Measurements from ENCODE around the gene FMNL2. TPM values are rescaled to one million over a fixed set of nuclear protein-coding genes. Genes with fewer than 3 reads are reported as not detected.

FMNL2 gene
- polyA plus RNA-seq, 3 donors from 2014 or later: 0.08 TPM; not detected in 2

GRCh38 chr2:152556506-152556905 lies 221.5 kb downstream of the FMNL2 start:
- Mint-ChIP-seq H3K36me3 (no peaks in the 10 kb centered on the region), H3K27ac (no peak overlapping the region), H3K4me3 (no peak overlapping the region), H3K27me3 (ENCODE audit: low read depth in 3 of 3) (peaks cover 0 to 2% (median 0%) of the 10 kb centered on the region in 3 donors), H3K4me1 (no peaks in the 10 kb centered on the region), H3K9me3 (no peaks in the 10 kb centered on the region)
- DNase-seq: no peak

DNA sequence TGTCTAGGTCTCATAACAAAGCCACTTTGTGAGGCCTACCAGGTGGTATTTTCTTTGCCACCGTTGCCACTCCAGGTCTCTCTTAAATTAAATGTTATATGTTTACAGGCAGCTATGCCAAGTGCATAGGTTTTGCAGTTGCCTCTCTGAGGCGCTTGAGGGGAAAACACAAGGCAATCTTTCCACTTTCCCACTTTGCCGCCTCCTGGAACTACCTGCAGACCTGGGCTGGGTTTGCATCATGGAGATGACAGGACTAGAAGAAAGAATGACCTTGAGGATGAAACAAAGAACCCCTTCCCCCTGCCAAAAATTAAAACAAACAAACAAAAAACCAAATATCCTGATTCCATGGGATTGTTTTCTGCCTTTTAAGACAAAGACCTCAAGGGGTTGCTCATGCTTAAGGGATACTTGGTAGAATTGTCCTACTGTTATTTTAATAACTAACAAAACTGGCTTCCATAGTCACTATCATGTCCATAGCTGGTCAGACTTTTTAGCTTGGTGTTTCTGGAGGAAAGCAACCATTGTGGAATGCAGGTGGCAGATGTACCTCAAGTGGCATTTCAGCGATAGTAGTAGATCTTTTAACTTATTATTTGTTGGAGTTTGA lies 222.4 kb downstream of the FMNL2 start:
- Mint-ChIP-seq H3K36me3 (no peaks in the 10 kb centered on the region), H3K27me3 (ENCODE audit: low read depth in 3 of 3) (peaks cover 0 to 3% (median 0%) of the 10 kb centered on the region in 3 donors), H3K4me3 (no peak overlapping the region), H3K9me3 (no peaks in the 10 kb centered on the region), H3K4me1 (no peaks in the 10 kb centered on the region), H3K27ac (no peak overlapping the region)
- DNase-seq: no peak

DNA sequence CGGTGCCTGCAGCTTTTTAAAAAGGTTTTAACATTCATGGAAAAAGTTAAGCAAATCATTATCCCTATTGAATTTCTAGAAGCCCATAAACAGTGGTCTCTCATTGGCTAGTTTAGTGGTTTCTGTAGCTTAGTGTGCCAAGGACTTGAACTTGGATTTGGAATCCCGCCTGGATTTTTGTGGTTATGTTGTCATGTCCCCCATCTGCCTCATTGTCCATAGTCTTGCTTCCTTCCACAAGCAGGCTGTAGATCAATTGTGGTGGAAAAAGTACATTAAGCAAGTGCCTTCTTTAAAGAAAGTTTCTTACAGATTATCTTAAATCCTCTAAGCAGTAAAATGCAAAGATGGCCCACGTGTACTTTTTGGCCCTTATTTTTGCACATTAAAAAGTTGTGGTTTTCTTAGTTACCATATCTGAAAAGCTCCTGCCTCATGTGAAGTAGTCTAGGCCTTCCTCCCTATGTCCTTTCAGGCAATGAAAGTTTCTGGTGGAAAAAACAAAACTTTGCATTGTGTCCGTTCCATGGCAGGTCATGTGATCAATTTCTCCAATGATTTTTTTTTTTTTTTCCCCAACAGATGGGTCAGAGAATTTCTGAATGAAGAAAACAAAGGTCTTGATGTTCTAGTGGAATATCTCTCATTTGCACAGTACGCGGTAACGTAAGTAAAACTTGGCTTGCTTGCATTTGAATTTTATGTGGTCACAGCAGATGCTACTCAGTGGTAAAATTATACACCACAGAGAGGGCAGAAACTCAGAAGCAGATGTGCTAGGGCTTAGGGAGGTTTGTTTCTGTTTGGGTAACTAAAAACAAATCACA lies 223.4 kb downstream of the FMNL2 start:
- Mint-ChIP-seq H3K27ac (no peak overlapping the region), H3K27me3 (ENCODE audit: low read depth in 3 of 3) (peaks cover 0 to 3% (median 0%) of the 10 kb centered on the region in 3 donors), H3K36me3 (no peaks in the 10 kb centered on the region), H3K4me3 (no peak overlapping the region), H3K4me1 (no peaks in the 10 kb centered on the region), H3K9me3 (no peaks in the 10 kb centered on the region)
- DNase-seq: no peak

- H3K36me3 Mint-ChIP-seq: peaks cover 0 to 4% (median 0%) of the 10 kb centered on the region in 3 donors
- H3K4me1 Mint-ChIP-seq: no peaks in the 10 kb centered on the region
- no peak overlapping the region for H3K27ac Mint-ChIP-seq
- peaks cover 0 to 3% (median 2%) of the 10 kb centered on the region in 3 donors for H3K27me3 Mint-ChIP-seq (ENCODE audit: low read depth in 3 of 3)
- no peak overlapping the region for H3K4me3 Mint-ChIP-seq
- no peaks in the 10 kb centered on the region for H3K9me3 Mint-ChIP-seq
- DNase-seq: no peak
Observed at GRCh38 chr2:152559008-152559407, 224.0 kb downstream of the FMNL2 start.

GRCh38 chr2:152560166-152560565 lies 225.2 kb downstream of the FMNL2 start:
- Mint-ChIP-seq H3K4me3 (no peak overlapping the region), H3K27ac (no peak overlapping the region), H3K36me3 (peaks cover 0 to 4% (median 0%) of the 10 kb centered on the region in 3 donors), H3K4me1 (no peaks in the 10 kb centered on the region), H3K27me3 (ENCODE audit: low read depth in 3 of 3) (peaks cover 0 to 5% (median 2%) of the 10 kb centered on the region in 3 donors), H3K9me3 (no peaks in the 10 kb centered on the region)
- no peak for DNase-seq

GRCh38 chr2:152560873-152561595 lies 226.1 kb downstream of the FMNL2 start:
- no peak for DNase-seq
- Mint-ChIP-seq H3K4me3 (no peak overlapping the region), H3K4me1 (no peaks in the 10 kb centered on the region), H3K27ac (no peak overlapping the region), H3K9me3 (no peaks in the 10 kb centered on the region), H3K27me3 (ENCODE audit: low read depth in 3 of 3) (peaks cover 0 to 5% (median 2%) of the 10 kb centered on the region in 3 donors), H3K36me3 (peaks cover 0 to 4% (median 0%) of the 10 kb centered on the region in 3 donors)

- Mint-ChIP-seq H3K4me3 (no peak overlapping the region), H3K4me1 (no peaks in the 10 kb centered on the region), H3K27ac (no peak overlapping the region), H3K36me3 (peaks cover 0 to 4% (median 0%) of the 10 kb centered on the region in 3 donors), H3K9me3 (no peaks in the 10 kb centered on the region), H3K27me3 (ENCODE audit: low read depth in 3 of 3) (peaks cover 0 to 5% (median 2%) of the 10 kb centered on the region in 3 donors)
- DNase-seq: no peak
Observed at GRCh38 chr2:152562198-152562884, 227.4 kb downstream of the FMNL2 start.

GRCh38 chr2:152563764-152564163 lies 228.8 kb downstream of the FMNL2 start:
- peak overlapping the region in 1 of 6 donors; percentile 26 for H3K27ac Mint-ChIP-seq
- H3K9me3 Mint-ChIP-seq: no peaks in the 10 kb centered on the region
- H3K4me3 Mint-ChIP-seq: no peak overlapping the region
- no peaks in the 10 kb centered on the region for H3K4me1 Mint-ChIP-seq
- H3K27me3 Mint-ChIP-seq (ENCODE audit: low read depth in 3 of 3): peaks cover 0 to 5% (median 2%) of the 10 kb centered on the region in 3 donors
- DNase-seq: no peak
- peaks cover 0 to 4% (median 0%) of the 10 kb centered on the region in 3 donors for H3K36me3 Mint-ChIP-seq

DNA sequence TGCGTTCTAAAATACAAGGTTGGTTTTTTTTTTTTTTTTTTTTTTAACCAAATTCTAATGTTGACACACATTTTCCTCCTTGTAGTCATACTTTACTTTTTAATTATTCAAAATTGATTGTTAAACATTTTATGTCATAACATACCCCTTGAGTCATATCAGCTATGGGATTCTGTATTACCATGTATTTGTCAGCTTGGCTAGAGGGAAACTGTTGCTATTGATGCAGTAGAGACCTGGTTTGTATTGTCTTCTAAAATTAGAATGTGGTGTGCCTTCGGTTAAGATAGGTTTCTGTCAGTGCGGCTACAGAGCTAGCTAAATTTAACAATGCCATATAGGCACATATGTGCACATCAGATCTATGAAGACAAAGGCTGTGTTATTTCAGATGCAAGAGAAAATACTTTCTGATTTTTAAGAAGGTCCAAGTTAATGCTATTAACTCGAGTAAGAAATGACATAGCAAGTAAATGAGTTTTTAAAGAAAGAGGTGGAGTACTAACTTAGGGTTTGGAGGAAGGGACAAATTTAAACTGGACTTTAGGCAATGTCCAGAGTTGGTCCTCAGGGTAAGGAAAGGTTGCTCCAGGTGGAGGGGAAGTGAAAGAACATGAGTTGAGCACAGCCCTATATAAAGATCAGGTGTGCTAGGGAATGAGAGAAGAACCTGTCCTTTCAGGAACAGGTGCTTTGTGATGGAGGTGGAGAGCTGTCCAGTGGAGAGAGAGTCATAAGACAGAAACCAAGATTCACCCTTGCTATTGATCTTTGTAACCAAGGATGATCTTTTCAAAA lies 230.0 kb downstream of the FMNL2 start:
- Mint-ChIP-seq H3K4me1 (no peaks in the 10 kb centered on the region), H3K9me3 (no peaks in the 10 kb centered on the region), H3K27me3 (ENCODE audit: low read depth in 3 of 3) (peaks cover 0 to 6% (median 2%) of the 10 kb centered on the region in 3 donors), H3K4me3 (no peak overlapping the region), H3K36me3 (peaks cover 0 to 4% (median 0%) of the 10 kb centered on the region in 3 donors), H3K27ac (no peak overlapping the region)
- no peak for DNase-seq

- no peak overlapping the region for H3K4me3 Mint-ChIP-seq
- H3K27ac Mint-ChIP-seq: no peak overlapping the region
- H3K36me3 Mint-ChIP-seq: peaks cover 0 to 4% (median 0%) of the 10 kb centered on the region in 3 donors
- peaks cover 0 to 11% (median 2%) of the 10 kb centered on the region in 3 donors for H3K27me3 Mint-ChIP-seq (ENCODE audit: low read depth in 3 of 3)
- no peak for DNase-seq
- no peaks in the 10 kb centered on the region for H3K9me3 Mint-ChIP-seq
- no peaks in the 10 kb centered on the region for H3K4me1 Mint-ChIP-seq
Observed at GRCh38 chr2:152565884-152566727, 231.1 kb downstream of the FMNL2 start.

GRCh38 chr2:152566728-152567069 lies 231.7 kb downstream of the FMNL2 start:
- Mint-ChIP-seq H3K4me3 (no peak overlapping the region), H3K36me3 (peaks cover 0 to 4% (median 0%) of the 10 kb centered on the region in 3 donors), H3K27ac (no peak overlapping the region)

DNA sequence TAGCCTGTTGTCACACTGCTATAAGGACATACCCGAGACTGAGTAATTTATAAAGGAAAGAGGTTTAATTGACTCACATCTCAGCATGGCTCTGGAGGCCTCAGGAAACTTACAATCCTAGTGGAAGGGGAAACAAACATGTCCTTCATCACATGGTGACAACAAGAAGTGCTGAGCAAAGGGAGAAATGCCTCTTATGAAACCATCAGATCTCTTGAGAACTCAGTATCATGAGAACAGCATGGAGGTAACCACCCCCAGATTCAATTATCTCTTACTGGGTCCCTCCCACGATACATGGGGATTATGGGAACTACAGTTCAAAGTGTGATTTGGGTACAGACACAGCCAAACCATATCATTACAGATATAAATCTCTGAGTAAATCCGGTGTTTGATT lies 233.6 kb downstream of the FMNL2 start:
- Mint-ChIP-seq H3K27me3 (ENCODE audit: low read depth in 3 of 3) (peaks cover 0 to 8% (median 1%) of the 10 kb centered on the region in 3 donors), H3K27ac (no peak overlapping the region), H3K4me3 (no peak overlapping the region), H3K36me3 (peaks cover 0 to 2% (median 0%) of the 10 kb centered on the region in 3 donors), H3K4me1 (peaks cover 11 to 19% of the 10 kb centered on the region in 2 donors), H3K9me3 (no peaks in the 10 kb centered on the region)
- no peak for DNase-seq

More at GRCh38 chr2:152566728-152567069, 231.7 kb downstream of the FMNL2 start:
- Mint-ChIP-seq H3K27me3 (ENCODE audit: low read depth in 3 of 3) (peaks cover 0 to 10% (median 2%) of the 10 kb centered on the region in 3 donors), H3K9me3 (no peaks in the 10 kb centered on the region), H3K4me1 (peaks cover under 1% of the 10 kb centered on the region in 2 donors)
- no peak for DNase-seq
